Activated naive CD8-positive, alpha-beta T cell treated with anti-CD3 and anti-CD28 coated beads, Interleukin-2, amount 50 U/mL, for 16 hours (primary cell): ENCODE results near the gene ATF6.
"Not testable (repeated sequence)": the region's sequence is repeated elsewhere in the genome, so short reads cannot be mapped to it uniquely, and the experiment has no call there.

Experiments
- DNase-seq: peaks from one replicate; pipeline ENCODE4 v3.0.0-alpha.2; 2020; ENCODE audit warnings: low read depth, low spot score

The ATF6 gene, protein sequence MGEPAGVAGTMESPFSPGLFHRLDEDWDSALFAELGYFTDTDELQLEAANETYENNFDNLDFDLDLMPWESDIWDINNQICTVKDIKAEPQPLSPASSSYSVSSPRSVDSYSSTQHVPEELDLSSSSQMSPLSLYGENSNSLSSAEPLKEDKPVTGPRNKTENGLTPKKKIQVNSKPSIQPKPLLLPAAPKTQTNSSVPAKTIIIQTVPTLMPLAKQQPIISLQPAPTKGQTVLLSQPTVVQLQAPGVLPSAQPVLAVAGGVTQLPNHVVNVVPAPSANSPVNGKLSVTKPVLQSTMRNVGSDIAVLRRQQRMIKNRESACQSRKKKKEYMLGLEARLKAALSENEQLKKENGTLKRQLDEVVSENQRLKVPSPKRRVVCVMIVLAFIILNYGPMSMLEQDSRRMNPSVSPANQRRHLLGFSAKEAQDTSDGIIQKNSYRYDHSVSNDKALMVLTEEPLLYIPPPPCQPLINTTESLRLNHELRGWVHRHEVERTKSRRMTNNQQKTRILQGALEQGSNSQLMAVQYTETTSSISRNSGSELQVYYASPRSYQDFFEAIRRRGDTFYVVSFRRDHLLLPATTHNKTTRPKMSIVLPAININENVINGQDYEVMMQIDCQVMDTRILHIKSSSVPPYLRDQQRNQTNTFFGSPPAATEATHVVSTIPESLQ

DNA sequence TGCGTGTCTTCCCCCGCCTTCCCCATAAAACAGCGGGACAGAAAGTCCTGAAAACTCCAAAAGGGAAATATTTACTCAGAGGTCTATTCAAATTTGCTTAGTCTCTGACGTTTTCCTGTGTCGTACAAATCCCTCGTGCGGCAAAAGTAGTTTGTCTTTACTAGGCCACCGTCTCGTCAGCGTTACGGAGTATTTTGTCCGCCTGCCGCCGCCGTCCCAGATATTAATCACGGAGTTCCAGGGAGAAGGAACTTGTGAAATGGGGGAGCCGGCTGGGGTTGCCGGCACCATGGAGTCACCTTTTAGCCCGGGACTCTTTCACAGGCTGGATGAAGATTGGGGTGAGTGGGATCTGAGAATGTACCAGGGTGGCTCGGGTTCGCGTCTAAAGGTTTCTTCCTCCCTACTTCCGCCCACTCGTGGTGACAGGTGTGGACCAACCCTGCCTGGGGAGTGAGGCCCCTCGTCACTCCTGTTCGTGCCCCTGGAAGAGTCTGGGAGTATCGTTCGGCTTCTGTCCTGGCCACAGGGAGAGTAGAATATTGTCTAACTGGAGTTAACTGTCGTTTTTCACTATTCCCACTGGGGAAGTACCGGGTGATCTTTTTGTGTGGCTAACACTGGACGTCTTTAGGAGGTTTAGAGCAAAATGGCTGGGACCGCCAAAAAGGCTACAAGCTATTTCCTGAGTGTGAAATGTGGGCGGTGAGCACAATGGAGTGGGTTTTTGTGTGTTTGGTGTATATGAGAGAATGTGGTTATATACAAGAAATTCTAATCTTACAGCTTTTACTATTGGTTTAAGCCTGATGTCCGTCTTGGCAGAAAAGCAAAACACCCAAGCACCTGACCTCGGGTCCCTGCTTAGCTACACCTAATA, at the start of gene ATF6:
Gene ATF6, plus strand, starts transcription at position 219 of the 880 bp plus-strand sequence. Its CDS starts 41 bp downstream, at position 260.
- DNase-seq, result peak; percentile 57

DNA sequence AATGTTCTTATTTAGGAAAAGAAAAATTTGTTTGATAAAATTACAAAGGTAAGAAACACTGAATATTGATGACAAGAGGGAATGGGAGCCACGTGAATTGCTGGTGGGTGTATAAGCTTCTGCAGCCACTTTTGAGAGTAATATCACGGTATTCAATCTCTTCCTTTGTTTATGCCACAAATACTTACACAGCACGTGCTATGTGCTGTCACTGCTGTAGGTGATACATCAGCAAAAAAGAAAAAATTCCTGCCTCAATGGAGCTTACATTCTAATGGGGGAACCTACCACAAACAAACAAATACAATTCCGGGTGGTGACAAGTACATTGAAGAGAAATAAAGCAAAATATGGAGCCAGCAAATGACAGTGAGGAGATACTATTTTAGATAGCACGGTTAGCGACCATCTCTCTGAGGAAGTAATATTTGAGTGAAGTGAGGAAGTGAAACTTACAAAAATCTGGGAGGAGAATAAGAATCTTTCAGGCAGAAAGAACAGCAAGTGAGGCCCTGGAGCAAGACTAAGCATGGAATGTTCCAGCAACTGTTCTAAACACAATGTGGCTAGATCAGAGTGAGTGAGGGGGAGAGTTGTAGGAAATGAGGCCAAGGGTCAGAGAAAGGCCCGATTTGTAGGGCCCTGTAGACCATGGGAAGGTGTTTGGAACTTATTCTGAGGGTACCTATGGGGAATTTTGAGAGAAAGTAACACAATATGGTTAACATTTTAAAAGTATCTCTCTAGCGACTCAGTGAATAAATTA, 47.4 kb upstream of the ATF6 start:
- no peak for DNase-seq

DNA sequence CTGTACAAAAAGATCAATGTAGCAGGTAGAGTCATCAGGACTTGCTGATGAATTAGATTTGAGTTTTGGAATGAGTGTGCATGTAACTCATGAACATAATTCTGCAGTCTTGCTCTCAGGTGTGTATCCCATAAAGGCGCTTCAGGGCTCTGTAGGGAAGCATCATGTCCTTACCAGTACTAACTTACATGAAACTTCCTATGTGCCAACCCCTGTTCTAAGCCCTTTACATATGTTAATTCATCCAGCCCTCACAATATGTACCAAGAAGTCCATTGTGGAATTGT, 46.9 kb upstream of the ATF6 start:
- DNase-seq, result no peak

DNA sequence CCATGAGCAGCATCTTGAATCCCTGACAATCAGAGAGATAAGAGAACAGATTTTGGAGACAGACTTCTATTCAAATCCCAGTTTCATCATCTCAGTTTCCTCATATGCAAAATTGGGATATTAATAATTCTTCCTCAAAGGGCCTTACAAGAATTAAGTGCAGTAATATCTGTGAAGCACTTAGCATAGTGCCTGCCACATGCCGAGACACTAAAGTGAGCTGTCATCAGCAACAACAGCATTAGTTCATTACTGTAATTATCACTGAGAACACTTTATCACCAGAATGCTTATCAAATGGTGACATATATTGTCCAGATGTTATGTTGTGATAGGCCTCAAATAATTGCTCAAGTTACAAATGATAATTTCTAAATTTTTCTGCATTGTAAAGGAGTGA, 45.7 kb upstream of the ATF6 start:
- no peak for DNase-seq

DNA sequence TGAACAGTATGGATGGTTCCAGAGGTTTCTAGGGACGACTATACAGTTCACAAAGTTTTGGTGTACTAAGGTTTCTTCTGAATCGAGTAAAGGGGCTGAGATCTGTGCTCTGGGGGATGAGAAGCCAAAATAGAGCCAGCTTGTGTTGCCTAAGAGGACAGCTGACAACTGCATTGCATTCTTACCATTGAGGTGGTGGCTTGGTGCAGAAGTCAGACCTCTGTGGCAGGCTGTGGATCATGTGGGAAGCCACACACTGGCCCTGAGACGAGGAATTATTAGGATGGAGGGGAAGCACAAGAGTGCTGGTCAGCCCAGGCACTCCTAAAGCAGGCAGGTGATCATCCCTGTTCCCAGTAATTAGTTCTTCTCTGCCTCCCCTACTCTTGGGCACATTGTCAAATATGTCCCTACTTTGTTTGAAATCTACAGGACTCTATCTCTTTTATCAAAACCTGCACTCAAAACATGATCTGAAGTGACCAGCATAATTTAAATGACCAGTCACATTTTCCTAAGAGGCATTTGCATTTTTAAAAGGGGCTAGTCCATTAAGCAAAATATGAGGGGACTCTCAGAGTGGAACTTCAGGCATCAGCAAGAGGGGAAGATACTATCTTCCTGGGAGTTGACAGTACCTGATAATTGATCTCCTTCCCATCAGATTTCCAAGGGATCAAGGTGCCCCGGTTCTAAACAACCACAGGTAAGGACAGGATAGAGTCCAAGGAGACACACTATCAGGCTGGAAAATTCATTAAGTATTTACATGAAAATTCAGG, 45.0 kb upstream of the ATF6 start, which contains the start of gene FCRLB:
Gene FCRLB, plus strand, starts transcription at position 589 of the 782 bp plus-strand sequence. CDS start 1,129 bp downstream, outside the sequence.
- no peak for DNase-seq

DNA sequence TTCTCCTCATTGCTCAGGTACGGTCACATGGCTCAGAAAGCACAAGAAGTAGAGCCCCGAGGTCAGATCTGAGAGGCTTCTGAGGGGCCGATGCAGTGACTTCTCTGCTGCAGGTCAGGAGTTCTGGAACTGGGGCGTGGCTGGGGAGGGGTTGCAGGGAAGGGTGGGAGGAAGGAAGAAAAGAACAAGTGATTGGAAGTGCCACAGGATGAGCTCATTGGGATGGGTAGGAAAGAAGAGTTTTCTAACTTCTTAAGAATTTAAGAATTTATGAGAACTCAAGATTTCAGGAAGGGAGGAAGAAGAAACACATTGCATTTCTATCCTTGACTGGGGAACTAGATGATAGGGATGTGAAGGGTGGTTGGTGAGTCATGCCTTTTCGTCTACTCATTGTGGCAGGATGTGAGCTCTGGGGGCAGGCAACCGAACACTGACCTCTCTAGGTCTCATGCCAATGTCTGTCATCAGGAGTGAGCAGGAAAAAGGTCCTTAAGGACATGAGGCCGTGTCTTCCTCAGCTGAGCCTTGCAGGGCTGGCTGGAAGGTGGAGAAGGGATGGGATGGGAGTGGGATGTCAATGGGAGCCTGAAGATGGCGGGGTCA, 44.3 kb upstream of the ATF6 start:
- no peak for DNase-seq

DNA sequence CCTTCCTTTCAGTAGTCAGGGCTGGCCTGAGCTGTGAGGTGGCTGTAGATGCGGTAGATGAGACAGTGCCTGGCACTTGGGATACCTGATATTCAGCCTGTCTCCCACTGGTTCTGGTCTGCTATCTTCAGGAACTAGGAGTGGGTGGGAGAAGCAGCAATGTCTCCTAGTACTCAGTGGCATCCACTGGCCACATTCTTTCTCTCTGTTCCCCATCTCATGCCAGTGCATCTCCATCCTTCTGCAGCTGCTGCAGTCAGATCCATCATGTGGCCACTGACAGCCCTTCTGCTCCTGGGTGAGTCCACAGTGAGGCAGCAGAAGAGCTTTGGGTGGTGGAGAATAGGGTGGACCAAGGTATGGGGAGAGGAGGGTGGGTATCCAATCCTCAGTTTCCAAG, 43.7 kb upstream of the ATF6 start:
- no peak for DNase-seq

DNA sequence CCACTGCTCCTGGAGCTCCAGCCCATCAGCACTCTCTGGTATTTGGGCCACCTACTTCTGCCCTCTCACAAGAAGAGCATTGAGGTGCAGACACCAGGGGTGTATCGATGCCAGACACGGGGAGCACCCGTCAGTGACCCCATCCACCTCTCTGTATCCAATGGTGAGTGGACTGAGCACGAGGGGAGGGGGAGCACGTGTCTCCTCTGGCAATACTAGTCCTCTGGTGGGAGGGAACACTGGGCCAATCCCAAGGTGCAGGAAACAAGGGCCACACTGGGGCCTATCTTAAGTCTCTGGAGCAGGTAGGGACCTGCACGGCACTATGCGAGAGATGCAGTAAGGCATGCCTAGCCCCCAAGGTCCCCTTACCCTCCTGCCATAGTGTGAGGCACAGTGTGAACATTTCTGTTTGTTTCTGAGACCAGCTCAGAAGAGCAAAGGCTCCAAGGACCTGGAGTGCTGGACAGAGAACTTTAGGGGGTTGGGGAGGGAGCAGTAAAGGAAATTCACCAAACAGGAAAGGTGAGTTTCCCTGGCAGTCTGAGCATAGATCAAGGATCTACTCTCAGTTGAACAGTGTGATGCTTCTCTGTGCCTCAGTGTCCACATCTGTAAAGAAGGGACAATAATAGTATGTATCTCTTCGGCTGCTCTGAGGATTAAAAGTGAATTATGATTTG, 42.5 kb upstream of the ATF6 start:
- no peak for DNase-seq

DNA sequence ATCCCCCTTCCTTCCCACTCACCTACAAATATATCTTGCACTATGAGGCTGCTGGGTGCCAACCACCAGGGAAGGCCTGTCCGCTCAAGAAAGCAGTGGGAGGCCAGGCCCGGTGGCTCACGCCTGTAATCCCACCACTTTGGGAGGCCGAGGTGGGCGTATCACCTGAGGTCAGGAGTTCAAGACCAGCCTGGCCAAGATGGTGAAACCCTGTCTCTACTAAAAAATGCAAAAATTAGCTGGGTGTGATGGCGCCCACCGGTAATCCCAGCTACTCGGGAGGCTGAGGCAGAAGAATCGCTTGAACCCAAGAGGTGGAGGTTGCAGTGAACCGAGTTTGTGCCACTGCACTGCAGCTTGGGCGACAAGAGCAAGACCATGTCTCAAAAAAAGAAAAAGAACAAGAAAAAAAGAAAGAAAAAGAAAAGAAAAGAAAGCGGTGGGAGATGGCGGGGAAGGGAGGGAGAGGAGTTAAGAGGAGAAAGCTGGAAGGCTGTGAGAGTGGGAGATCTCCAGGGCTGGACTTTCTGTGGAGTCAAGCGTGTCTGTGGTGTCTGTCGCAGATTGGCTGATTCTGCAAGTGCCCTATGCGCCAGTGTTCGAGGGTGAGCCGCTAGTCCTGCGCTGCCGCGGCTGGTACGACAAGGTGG, 40.7 kb upstream of the ATF6 start:
- DNase-seq, result not testable (repeated sequence)

DNA sequence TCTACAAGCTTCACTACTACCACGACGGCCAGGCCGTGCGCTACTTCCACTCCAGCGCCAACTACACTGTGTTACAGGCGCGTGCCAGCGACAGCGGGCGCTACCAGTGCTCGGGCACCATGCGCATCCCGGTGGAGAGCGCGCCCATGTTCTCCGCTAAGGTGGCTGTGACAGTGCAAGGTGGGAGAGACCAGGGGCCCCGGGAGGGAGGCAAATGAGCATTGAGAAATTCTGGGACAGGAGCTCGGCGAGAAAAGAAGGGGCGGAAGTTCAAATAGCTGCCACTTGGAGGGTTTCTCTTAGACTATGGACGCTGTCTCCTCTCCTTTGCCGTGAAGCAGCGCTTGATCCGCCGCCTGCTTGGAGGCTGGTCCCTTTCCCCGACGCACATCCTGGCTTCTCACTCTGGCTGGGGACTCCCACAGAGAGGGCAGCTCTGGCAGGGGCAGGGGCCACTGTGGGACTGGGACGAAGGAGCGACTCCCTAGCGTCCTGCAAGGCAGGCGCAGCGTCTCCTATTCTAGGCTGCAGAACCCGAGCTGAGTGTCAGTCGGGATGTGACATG, 40.1 kb upstream of the ATF6 start:
- DNase-seq, result no peak

DNA sequence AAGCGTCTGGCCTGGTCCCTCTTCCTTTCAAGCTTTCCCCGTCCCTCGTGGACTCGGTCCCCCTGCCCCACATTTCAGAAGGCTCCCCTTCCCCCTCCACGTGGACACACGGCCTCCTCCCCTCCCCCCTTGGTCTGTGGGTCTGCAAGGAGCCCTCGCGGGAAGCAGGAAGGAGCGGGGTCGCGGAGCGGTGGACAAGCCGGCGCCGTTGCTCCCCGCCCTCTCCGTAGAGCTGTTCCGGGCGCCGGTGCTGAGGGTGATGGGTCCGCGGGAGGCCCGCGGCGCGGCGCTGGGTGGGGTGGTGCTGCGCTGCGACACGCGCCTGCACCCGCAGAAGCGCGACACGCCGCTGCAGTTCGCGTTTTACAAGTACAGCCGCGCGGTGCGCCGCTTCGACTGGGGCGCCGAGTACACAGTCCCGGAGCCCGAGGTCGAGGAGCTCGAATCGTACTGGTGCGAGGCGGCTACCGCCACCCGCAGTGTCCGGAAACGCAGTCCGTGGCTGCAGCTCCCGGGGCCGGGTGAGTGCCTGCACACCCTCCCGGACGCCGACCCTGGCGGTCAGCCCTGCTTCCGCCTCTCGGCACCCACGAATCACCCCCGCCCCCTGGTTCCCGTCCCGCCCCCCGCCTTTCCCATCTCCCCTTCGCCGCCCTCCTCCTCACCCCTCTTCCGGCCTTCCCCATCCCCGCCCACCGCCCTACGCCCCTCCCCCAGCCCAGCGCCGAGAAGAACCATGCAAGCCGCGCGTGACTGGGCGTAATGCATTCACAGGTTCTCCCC, 39.5 kb upstream of the ATF6 start:
- peak; percentile 24 for DNase-seq

DNA sequence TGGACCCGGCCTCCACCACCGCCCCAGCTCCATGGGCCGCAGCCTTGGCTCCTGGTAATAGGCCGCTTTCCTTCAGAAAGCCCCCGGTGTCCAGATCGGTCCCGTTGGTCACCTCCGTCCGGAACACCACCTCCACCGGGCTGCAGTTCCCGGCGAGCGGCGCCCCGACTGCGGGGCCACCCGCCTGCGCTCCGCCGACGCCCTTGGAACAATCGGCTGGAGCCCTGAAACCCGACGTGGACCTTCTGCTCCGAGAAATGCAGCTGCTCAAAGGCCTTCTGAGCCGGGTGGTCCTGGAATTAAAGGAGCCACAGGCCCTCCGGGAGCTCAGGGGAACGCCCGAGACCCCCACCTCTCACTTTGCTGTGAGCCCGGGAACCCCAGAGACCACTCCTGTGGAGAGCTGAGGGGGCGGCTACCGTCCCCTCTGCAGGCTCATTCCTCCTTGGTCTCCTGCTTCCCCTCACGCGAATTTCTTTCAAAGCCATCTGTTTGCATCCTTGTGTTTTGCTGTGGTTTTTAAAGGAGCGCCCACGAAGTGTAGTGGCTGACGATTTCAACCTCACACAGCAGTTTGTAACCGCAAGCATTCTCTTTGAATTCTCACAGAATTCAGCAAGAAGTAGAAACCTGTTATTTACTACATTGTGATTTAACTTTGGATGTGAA, 38.7 kb upstream of the ATF6 start:
- DNase-seq, result no peak

DNA sequence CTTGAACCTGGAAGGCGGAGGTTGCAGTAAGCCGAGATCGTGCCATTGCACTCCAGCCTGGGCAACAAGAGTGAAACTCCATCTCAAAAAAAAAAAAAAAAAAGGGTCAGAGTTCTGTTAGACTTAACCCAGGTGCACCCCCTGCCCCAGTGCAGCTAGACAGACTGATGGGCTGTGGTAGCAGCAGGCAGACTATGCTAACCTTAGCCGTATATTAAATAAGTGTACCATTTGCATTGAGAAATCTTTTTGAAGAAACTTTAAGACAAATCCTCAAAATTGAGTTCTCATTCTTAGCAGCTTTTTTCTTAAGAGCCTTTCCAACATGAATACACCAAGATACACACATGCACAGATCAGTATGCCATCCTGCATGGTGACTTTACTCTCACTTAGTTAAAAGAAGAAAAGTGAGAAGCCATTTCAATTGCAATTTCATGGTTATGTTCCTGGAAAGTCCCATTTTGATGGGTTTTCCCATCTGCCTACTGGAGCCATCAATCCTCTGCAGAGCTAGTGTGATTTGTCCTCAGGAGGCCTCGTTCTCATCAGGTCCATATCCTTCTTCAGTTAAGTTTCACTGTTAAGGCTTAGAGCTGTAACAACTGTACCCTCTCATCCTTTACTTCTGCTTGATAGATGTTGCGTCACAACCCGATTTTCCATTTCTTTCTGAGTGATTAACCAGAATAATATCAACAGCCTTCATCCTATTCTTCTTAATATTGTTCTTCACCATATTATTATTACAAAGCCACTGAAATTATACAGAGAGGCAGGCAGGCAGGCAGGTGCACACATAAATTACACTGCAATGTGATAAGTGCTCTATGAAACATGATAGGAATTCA, 37.5 kb upstream of the ATF6 start:
- DNase-seq, result no peak

DNA sequence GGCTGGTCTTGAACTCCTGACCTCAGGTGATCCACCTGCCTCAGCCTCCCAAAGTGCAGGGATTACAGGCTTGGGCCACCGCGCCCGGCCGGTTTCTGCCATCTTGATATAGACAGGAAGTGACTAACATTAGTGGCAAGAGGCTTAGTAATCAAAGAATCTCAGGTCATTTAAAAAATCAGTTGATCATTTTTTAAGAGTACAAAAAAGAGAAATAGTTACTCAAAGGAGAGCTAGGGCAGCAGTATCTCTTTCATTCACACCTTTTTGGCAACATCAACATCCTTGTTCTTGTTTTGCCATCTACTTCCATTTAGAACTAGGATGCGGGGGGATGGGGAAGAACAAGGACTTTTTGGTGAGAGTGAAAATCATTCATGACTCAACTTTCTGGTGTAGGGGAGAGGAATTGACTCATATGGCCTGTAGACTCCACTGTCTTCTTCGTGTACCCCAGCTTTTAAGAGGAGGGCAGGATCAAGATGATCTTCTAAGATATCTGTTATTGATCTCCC, 36.0 kb upstream of the ATF6 start:
- DNase-seq, result no peak

DNA sequence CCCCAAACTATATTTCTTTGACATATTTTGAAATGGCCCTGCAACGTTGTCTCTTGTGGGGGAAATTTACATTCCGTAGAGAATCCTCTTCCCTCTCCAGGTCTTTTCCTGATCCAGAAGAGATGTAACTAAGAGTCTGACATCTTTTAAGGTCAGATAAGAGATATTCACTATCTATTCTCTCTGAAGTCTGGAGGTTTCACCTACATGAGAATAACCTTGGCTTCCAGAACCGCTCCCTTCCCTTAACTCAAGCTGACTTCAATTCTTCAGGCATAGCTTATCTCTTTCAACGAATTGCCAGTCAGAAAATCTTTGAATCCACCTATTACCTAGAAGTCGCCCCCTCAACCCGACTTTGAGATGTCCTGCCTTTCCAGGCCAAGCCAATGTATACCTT, 34.9 kb upstream of the ATF6 start:
- DNase-seq, result no peak

DNA sequence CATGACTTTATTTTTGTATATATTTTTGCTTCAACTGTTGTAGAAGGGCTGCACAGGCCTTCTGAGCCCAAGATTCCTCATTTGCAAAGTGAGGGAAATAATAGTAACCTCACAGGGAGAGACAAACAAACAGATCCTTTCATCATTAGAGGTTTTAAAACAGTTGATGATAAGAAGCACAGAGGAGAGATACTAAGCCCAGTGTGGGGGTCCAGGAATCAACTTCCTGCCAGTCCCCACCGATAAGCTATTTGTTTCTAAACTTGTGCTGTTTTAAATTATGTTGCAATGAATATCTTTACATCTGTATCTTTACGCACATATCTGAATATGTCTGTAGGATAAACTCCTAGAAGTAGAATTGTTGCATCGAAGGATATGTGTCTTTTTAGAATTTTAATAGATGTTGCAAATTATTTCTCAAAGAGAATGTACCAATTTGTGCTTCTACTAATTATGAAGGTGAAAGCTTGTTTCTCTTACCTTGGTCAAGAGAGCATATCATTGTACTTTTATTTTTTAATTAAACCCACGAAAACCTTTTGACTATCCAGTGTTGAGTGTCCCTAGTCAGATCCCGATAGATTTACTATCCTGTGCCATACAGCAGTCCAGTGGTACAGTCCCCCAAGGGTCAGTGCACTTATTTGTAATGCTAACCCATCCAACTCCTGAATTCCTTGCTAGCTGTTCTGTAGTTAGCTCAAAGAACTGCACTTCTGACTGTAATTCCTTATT, 34.0 kb upstream of the ATF6 start:
- DNase-seq, result no peak
